Subcutaneous abdominal adipose tissue (tissue), 5 donors: ENCODE results near the gene ME3.

Experiments used
- H3K27ac ChIP-seq: one replicate; pipeline ENCODE4 v1.7.0; 2013; ENCODE audit warnings: low read depth, mild to moderate bottlenecking, inconsistent platforms, low read length, moderate library complexity
- H3K27me3 ChIP-seq, 5 donors: one replicate each; pipeline ENCODE4 v1.7.0; 2013; ENCODE audit warnings: low read length in 5 of 5, inconsistent platforms in 1 of 5; ENCODE audit not compliant: control insufficient read depth in 5 of 5, insufficient read depth in 4 of 5
- H3K36me3 ChIP-seq, 5 donors: one replicate each; pipeline ENCODE4 v1.7.0; 2013; ENCODE audit warnings: low read length in 5 of 5; ENCODE audit not compliant: control insufficient read depth in 5 of 5, insufficient read depth in 5 of 5
- H3K4me1 ChIP-seq, 5 donors: one replicate each; pipeline ENCODE4 v1.7.0; 2013; ENCODE audit warnings: low read length in 5 of 5, mild to moderate bottlenecking in 3 of 5, moderate library complexity in 1 of 5; ENCODE audit not compliant: control insufficient read depth in 5 of 5, insufficient read depth in 5 of 5
- H3K4me3 ChIP-seq, 5 donors: one replicate each; pipeline ENCODE4 v1.7.0; 2013; ENCODE audit warnings: low read length in 5 of 5, low read depth in 1 of 5
- H3K9ac ChIP-seq, 5 donors: one replicate each; pipeline ENCODE4 v1.7.0; 2013; ENCODE audit warnings: low read length in 5 of 5, mild to moderate bottlenecking in 4 of 5, moderate library complexity in 3 of 5
- H3K9me3 ChIP-seq, 5 donors: one replicate each; pipeline ENCODE4 v1.7.0; 2013; ENCODE audit warnings: low read length in 5 of 5; ENCODE audit not compliant: control insufficient read depth in 5 of 5
- donor health status: healthy.
- donor health status: healthy.
- donor health status: healthy.
- donor health status: healthy.
- donor health status: healthy.

ME3 gene

GRCh38 chr11:86416494-86416893, 255.9 kb downstream of the ME3 start:
- peaks cover 0 to 3% (median 0%) of the 10 kb centered on the region in 5 donors for H3K36me3 ChIP-seq
- H3K27ac ChIP-seq = no peak overlapping the region
- no peaks in the 10 kb centered on the region for H3K9me3 ChIP-seq
- H3K9ac ChIP-seq = no peak overlapping the region
- H3K4me3 ChIP-seq = no peak overlapping the region
- peaks cover 0 to 3% (median 0%) of the 10 kb centered on the region in 5 donors for H3K4me1 ChIP-seq
- no peaks in the 10 kb centered on the region for H3K27me3 ChIP-seq

GRCh38 chr11:86415026-86415425, 257.4 kb downstream of the ME3 start:
- Histone ChIP-seq H3K9me3 (no peaks in the 10 kb centered on the region), H3K36me3 (peaks cover 0 to 3% (median 0%) of the 10 kb centered on the region in 5 donors), H3K27me3 (no peaks in the 10 kb centered on the region), H3K4me1 (peaks cover 0 to 3% (median 0%) of the 10 kb centered on the region in 5 donors), H3K4me3 (no peak overlapping the region), H3K27ac (no peak overlapping the region), H3K9ac (no peak overlapping the region)

GRCh38 chr11:86414032-86414431, 258.4 kb downstream of the ME3 start:
- Histone ChIP-seq H3K36me3 (peaks cover 0 to 3% (median 0%) of the 10 kb centered on the region in 5 donors), H3K4me1 (peaks cover 0 to 3% (median 0%) of the 10 kb centered on the region in 5 donors), H3K9me3 (no peaks in the 10 kb centered on the region), H3K27me3 (no peaks in the 10 kb centered on the region), H3K4me3 (no peak overlapping the region), H3K9ac (no peak overlapping the region), H3K27ac (no peak overlapping the region)

DNA sequence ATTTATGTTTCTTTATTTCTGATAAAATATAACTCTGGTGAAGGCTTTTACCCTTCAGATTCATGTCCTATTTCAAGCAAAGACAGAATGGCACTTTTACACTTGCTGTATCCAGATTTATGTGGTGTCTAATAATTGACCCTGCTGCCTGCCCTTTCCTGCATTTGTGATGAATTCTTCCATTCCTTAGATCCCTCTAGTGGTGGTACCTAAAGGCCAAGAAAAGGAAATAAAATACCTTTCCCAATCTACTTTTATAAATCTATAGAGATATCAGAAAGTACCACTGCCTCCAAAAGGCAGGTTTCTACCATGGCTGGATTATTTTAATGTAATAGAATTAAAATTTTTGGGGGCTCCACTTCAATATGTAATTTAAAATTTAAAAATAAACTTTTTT, 263.6 kb downstream of the ME3 start:
- Histone ChIP-seq H3K4me3 (no peak overlapping the region), H3K27me3 (no peaks in the 10 kb centered on the region), H3K9me3 (no peaks in the 10 kb centered on the region), H3K9ac (no peak overlapping the region), H3K27ac (no peak overlapping the region), H3K4me1 (no peaks in the 10 kb centered on the region), H3K36me3 (peaks cover 0 to 2% (median 0%) of the 10 kb centered on the region in 5 donors)

DNA sequence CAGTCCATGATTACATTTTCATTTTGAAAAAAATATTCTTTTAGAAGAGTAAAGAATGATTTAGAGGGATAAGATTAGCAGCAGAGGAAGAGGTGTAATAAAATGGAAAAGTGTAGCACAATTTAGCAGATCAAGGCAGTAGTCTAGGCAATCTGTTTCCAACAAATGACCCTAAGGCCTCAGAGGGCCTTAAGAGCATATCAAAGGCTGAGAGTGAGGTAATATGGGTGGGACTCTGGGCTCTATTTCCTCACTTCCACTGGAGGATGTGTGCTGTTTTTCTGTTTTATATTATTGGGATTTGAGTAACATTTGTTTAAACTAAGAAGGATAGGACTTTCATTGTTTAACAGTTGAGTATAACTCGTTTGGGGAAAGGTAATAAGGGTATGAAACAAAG, 269.0 kb downstream of the ME3 start:
- Histone ChIP-seq H3K9ac (no peak overlapping the region), H3K9me3 (no peaks in the 10 kb centered on the region), H3K4me3 (no peak overlapping the region), H3K27me3 (no peaks in the 10 kb centered on the region), H3K4me1 (no peaks in the 10 kb centered on the region), H3K36me3 (no peaks in the 10 kb centered on the region), H3K27ac (no peak overlapping the region)

DNA sequence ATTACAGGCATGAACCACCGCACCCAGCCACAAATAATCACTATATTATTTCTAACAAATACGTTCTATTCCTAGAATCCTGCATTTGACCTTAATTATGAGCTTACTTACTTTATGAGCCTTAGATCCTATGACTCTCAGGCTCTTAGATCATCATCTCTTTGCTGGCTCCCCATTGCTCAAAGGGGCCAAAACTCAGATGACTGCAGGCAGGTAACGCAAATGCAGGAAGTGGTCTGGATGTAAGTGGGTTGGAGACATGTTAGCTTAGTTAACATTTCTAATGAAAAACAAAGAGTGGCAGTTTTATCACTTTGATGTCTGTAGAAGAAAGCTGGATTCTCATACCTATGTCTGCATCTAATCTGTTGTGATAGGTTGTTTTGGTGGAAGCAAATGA, 274.3 kb downstream of the ME3 start:
- Histone ChIP-seq H3K27me3 (no peaks in the 10 kb centered on the region), H3K27ac (no peak overlapping the region), H3K9ac (no peak overlapping the region), H3K36me3 (no peaks in the 10 kb centered on the region), H3K9me3 (no peaks in the 10 kb centered on the region), H3K4me1 (peaks cover 4 to 18% (median 15%) of the 10 kb centered on the region in 5 donors), H3K4me3 (no peak overlapping the region)

GRCh38 chr11:86397351-86397750, 275.1 kb downstream of the ME3 start:
- no peaks in the 10 kb centered on the region for H3K36me3 ChIP-seq
- H3K4me1 ChIP-seq = peaks cover 4 to 18% (median 15%) of the 10 kb centered on the region in 5 donors
- H3K9ac ChIP-seq = no peak overlapping the region
- no peak overlapping the region for H3K27ac ChIP-seq
- no peak overlapping the region for H3K4me3 ChIP-seq
- H3K27me3 ChIP-seq = no peaks in the 10 kb centered on the region
- H3K9me3 ChIP-seq = no peaks in the 10 kb centered on the region

DNA sequence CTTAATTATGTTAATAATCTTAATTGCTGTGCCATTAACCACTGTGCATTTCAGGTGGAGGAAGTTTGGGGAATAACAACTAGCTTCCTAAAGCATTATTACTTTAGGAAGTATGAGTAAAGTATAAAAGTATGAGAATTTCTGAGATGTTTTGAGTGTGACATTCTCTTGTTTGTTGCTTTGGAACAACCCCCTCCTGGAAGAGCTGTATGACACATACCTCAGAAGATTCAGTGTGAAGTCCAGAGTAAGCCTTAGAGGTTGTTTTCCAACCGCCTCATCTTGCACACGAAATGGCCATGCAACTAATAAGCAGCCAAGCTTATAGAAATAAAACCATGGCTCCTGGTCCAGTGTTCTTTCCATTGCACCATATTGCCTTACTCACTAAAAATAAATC, 276.0 kb downstream of the ME3 start:
- H3K27me3 ChIP-seq = no peaks in the 10 kb centered on the region
- H3K9ac ChIP-seq = no peak overlapping the region
- peaks cover 4 to 18% (median 15%) of the 10 kb centered on the region in 5 donors for H3K4me1 ChIP-seq
- no peaks in the 10 kb centered on the region for H3K36me3 ChIP-seq
- H3K4me3 ChIP-seq = no peak overlapping the region
- no peak overlapping the region for H3K27ac ChIP-seq
- H3K9me3 ChIP-seq = no peaks in the 10 kb centered on the region

DNA sequence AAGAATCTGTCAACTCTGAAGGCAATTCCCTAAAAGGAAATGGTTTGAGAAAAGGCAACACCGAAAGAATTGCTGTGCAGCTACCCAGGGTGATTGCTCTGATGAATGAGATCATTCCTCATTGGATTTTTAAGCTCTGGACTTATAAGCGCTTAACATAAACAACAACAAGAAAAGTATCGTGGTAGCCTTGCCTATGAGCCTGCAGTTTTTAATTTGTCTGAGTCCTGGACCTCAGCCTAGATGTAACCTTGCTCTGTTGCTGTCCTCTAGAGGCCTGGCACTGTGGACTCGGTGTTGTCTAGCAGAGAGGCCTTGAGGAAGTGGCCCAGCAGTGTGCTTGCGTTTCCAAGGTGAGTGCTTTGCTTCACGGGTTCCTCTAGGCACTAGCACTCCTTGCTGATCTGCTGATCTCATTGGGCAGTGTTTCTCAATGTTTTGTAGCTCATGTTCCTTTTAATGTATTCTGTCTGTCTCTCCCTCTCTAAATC, 277.3 kb downstream of the ME3 start:
- H3K27ac ChIP-seq = no peak overlapping the region
- H3K9ac ChIP-seq = peak overlapping the region in 1 of 5 donors; percentile 28
- peaks cover 4 to 18% (median 15%) of the 10 kb centered on the region in 5 donors for H3K4me1 ChIP-seq
- H3K36me3 ChIP-seq = no peaks in the 10 kb centered on the region
- no peaks in the 10 kb centered on the region for H3K9me3 ChIP-seq
- no peaks in the 10 kb centered on the region for H3K27me3 ChIP-seq
- no peak overlapping the region for H3K4me3 ChIP-seq
